Sciatic nerve (tissue), 2 donors: Measurements from ENCODE around the gene PGAM4. TPM values are rescaled to one million over a fixed set of nuclear protein-coding genes. Genes with fewer than 3 reads are reported as not detected.
"Not testable (repeated sequence)": the region's sequence is repeated elsewhere in the genome, so short reads cannot be mapped to it uniquely, and the experiment has no call there.

Experiments
- ATAC-seq: fragments of 200-7000 bp; cut with Tn5 transposase; one replicate; pipeline ENCODE4 v1.9.1; 2020; ENCODE audit warnings: mild to moderate bottlenecking, moderate library complexity
- DNase-seq: peaks from one replicate; pipeline ENCODE4 v3.0.0-alpha.2; 2020; ENCODE audit warnings: low spot score
- intact Hi-C: fragments of 100-400 bp; cut with DNase I; formaldehyde crosslinking; loops from one replicate; pipeline ENCODE4 v1.14.2; 2022
- total RNA-seq: library from RNA; stranded (reverse); fragmentation: NEBNext Ultra II Directional; extraction: Animal tissue kit (Norgen Biotek cat#: 25700); gene quantifications from one replicate; pipeline ENCODE4 v1.2.1, GENCODE V29; 2021
- donor health status: DM: no; HTN: no; CAD: no.
- donor health status: DM: no; HTN: no; CAD: no.

PGAM4 gene
- total RNA-seq, 1 donor from 2014 or later = not detected

- DNase-seq (no peak), ATAC-seq (no peak)
- intact Hi-C loops = no loop called here
Observed at GRCh38 chrX:77936299-77936698, 33.1 kb downstream of the PGAM4 start.

DNA sequence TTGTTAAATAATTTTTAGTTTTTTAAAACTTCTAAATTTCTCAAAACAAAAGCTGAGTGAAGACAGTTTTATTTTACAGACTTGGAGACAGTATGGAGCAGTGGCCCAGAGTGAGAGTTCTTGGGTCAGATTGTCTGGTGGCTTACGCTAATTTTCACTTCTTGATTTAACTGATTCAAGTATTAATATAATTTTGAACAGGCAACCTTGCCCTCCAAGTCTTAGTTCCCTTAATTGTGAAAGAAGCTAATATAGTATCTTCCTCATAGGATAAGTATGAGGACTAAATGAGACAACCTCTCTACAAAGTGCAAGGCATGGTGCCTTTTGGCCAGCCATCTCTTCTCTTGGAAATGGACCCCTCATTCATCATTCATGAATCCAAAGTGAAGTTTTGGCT, 33.6 kb downstream of the PGAM4 start:
- DNase-seq (no peak), ATAC-seq (no peak)
- intact Hi-C loops = no loop called here

GRCh38 chrX:77930581-77930980, 38.9 kb downstream of the PGAM4 start:
- ATAC-seq (no peak), DNase-seq (no peak)
- intact Hi-C loops = no loop called here

- intact Hi-C loops = no loop called here
- DNase-seq = no peak
- no peak for ATAC-seq
Observed at GRCh38 chrX:77925764-77926163, 43.7 kb downstream of the PGAM4 start.

- intact Hi-C loops = loop anchor here (5.0 kb wide), 1 partner anchor 233 kb away; no protein-coding TSS in a partner anchor
Observed at GRCh38 chrX:77924320-77924859, 45.0 kb downstream of the PGAM4 start.

GRCh38 chrX:77922787-77923186, 46.7 kb downstream of the PGAM4 start:
- ATAC-seq = no peak
- intact Hi-C loops = loop anchor here (5.0 kb wide), 1 partner anchor 235 kb away; no protein-coding TSS in a partner anchor
- DNase-seq = no peak

More at GRCh38 chrX:77924320-77924859, 45.0 kb downstream of the PGAM4 start:
- no peak for DNase-seq
- no peak for ATAC-seq

DNA sequence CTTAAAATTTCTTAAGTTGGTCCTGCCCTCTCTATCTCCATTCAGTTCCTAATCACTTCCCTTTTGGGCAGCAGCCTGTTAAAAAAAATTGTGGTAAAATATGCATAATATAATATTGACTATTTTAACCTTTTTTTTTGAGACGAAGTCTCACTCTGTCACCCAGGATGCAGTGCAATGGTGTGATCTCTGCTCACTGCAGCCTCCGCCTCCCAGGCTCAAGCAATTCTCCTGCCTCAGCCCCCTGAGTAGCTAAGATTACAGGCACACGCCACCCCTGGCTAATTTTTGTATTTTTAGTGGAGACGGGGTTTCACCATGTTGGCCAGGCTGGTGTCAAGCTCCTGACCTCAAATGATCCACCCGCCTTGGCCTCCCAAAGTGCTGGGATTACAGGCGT, 50.1 kb downstream of the PGAM4 start:
- ATAC-seq, intact Hi-C loops, DNase-seq: not testable (repeated sequence)

- intact Hi-C loops = no loop called here
- ATAC-seq (no peak), DNase-seq (no peak)
Observed at GRCh38 chrX:77918568-77918967, 50.9 kb downstream of the PGAM4 start.

Other genes starting within 250 kb of the PGAM4 start
- gene ATRX, start 183.4 kb downstream of the PGAM4 start, total RNA-seq = 141 TPM
- gene MAGT1, start 74.2 kb downstream of the PGAM4 start, total RNA-seq = 59.5 TPM
- 107 TPM for gene COX7B, start 70.2 kb downstream of the PGAM4 start, total RNA-seq
- 15.2 TPM for gene ATP7A, start 58.9 kb downstream of the PGAM4 start, total RNA-seq
- 194 TPM for gene PGK1, start 134.6 kb upstream of the PGAM4 start, total RNA-seq
- gene TAF9B, start 170.0 kb upstream of the PGAM4 start, total RNA-seq = 20.3 TPM